ENCODE results near the gene FANCC.

DNA sequence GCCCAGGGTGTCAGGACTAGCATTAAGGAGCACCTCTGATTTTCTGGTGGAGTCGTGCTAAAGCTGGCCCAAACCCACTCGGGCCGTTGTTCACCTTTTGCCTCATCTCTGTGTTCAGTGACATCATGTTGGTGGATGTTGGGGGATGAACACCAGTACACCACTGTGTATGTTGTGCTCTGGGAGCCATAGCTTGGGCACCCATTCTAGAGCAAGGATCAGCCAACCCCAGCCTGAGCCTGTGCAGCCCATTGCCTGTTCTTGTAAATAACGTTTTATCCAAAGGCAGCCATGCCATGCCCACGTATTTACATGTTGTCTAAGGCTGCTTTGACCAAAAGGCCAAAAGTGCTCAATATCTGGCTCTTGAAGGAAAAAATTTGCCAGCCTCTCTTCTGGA, 245.6 kb downstream of the FANCC start:
- TF ChIP-seq, protein P1, sequence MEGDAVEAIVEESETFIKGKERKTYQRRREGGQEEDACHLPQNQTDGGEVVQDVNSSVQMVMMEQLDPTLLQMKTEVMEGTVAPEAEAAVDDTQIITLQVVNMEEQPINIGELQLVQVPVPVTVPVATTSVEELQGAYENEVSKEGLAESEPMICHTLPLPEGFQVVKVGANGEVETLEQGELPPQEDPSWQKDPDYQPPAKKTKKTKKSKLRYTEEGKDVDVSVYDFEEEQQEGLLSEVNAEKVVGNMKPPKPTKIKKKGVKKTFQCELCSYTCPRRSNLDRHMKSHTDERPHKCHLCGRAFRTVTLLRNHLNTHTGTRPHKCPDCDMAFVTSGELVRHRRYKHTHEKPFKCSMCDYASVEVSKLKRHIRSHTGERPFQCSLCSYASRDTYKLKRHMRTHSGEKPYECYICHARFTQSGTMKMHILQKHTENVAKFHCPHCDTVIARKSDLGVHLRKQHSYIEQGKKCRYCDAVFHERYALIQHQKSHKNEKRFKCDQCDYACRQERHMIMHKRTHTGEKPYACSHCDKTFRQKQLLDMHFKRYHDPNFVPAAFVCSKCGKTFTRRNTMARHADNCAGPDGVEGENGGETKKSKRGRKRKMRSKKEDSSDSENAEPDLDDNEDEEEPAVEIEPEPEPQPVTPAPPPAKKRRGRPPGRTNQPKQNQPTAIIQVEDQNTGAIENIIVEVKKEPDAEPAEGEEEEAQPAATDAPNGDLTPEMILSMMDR (conservative IDR thresholded peaks at IDR 0.05 in 1 of 2, IDR thresholded peaks at IDR 0.05 in 1 of 2; ENCODE audit: low read depth in 1 of 2, low read length in 2 of 2), result no peak
- TF ChIP-seq EZH2 (IDR thresholded peaks at IDR 0.05; ENCODE audit: low read length, missing control alignments), result no peak
